ENCODE data around the gene KLHL29. TPM values are rescaled to one million over a fixed set of nuclear protein-coding genes. Genes with fewer than 3 reads are reported as not detected.

The KLHL29 gene
- total and polyA plus RNA-seq, 2 experiments from 2014 or later: 1.5 to 6.5 TPM

GRCh38 chr2:23593752-23594459 is 208.9 kb downstream of the KLHL29 start:
- no peaks in the 10 kb centered on the region for H3K9me2 ChIP-seq (ENCODE audit: insufficient read depth)
- H3K36me3 ChIP-seq (ENCODE audit: insufficient read depth): no peaks in the 10 kb centered on the region
- no peak overlapping the region for H3K27ac ChIP-seq (ENCODE audit: low read depth)
- H3K4me3 ChIP-seq: no peak overlapping the region
- H3K4me1 Mint-ChIP-seq: peaks cover 6% of the 10 kb centered on the region; the same call in 1 of the 3 replicates
- H3F3A ChIP-seq (replicated peaks; ENCODE audit: low read depth): no peaks in the 10 kb centered on the region
- H3K27ac Mint-ChIP-seq: 0 out of 2 replicates have a peak overlapping the region, but pooled peaks have one; percentile 69
- no peaks in the 10 kb centered on the region for H3K4me1 ChIP-seq (ENCODE audit: insufficient read depth)
- H3K4me2 ChIP-seq: no peak overlapping the region
- no peak overlapping the region for H3K4me3 Mint-ChIP-seq
- H3K27me3 ChIP-seq (ENCODE audit: insufficient read depth): no peaks in the 10 kb centered on the region
- no peak for TF ChIP-seq NANOG (IDR thresholded peaks at IDR 0.05; ENCODE audit: borderline replicate concordance)
- TF ChIP-seq EZH2 (IDR thresholded peaks at IDR 0.05; ENCODE audit: low read depth, unreplicated experiment): no peak
- TF ChIP-seq ZNF331 (CRISPR knock-in tag; IDR thresholded peaks at IDR 0.05; ENCODE audit: low read depth): no peak
- TF ChIP-seq POLR2AphosphoS5 (IDR thresholded peaks at IDR 0.05; ENCODE audit: low read depth): no peak
- no peak for TF ChIP-seq REST (IDR thresholded peaks at IDR 0.05; ENCODE audit: unreplicated experiment)
- TF ChIP-seq CREB1 (CRISPR knock-in tag; IDR thresholded peaks at IDR 0.05; ENCODE audit: low read depth): no peak
- TF ChIP-seq STAT1 (IDR thresholded peaks at IDR 0.05; ENCODE audit: unreplicated experiment): no peak
- no peak for TF ChIP-seq ETS1 (IDR thresholded peaks at IDR 0.05)
- no peak for TF ChIP-seq CTCF (conservative IDR thresholded peaks at IDR 0.05; ENCODE audit: low read depth in 2 of 2)
- no peak for TF ChIP-seq ZNF462 (CRISPR knock-in tag; IDR thresholded peaks at IDR 0.05)
- no peak for TF ChIP-seq JUNB (IDR thresholded peaks at IDR 0.05; ENCODE audit: unreplicated experiment)
- no peak for TF ChIP-seq ZNF114 (CRISPR knock-in tag; IDR thresholded peaks at IDR 0.05)
- no peak for DNase-seq (ENCODE audit: low spot score)
- no peaks in the 10 kb centered on the region for H3K9me3 Mint-ChIP-seq
- no peak overlapping the region for H2AFZ ChIP-seq
- H3K27me3 Mint-ChIP-seq (ENCODE audit: insufficient read depth, low read depth, poor library complexity): peaks cover 2% of the 10 kb centered on the region
- no peak for ATAC-seq
- no peaks in the 10 kb centered on the region for H3K79me2 ChIP-seq (replicated peaks; ENCODE audit: insufficient read depth)
- H4K20me1 ChIP-seq (replicated peaks; ENCODE audit: insufficient read depth): no peaks in the 10 kb centered on the region
- no peaks in the 10 kb centered on the region for H3K36me3 Mint-ChIP-seq (ENCODE audit: low read depth)
